K562 (cell line): ENCODE data around the gene OR8H2. TPM values are rescaled to one million over a fixed set of nuclear protein-coding genes. Genes with fewer than 3 reads are reported as not detected.
"Not testable (repeated sequence)": the region's sequence is repeated elsewhere in the genome, so short reads cannot be mapped to it uniquely, and the experiment has no call there.

Experiments used
- ATAC-seq: fragments of 200-7000 bp; cut with Tn5 transposase; 3 replicates; pipeline ENCODE4 v1.9.1; 2020; ENCODE audit warnings: moderate library complexity
- BruUV-seq: library from RNA; stranded (reverse); fragments of 400-500 nt; replicated peaks from 2 replicates; lab custom pipeline; 2021; lab: Mats Ljungman, UMichigan
- CTCF ChIA-PET: fragments of 300-600 bp; formaldehyde crosslinking; extraction: SDS; loops from one replicate; lab custom pipeline; 2021; ENCODE audit warnings: low intra/inter-chr PET ratio; lab: Yijun Ruan, JAX
- POLR2A ChIA-PET: fragments of 300-600, 350-650 bp; sonication (Branson Sonifier 250); formaldehyde crosslinking; extraction: SDS; loops from one replicate; lab custom pipeline; 2021; ENCODE audit warnings: antibody characterized with exemption, inconsistent platforms; lab: Yijun Ruan, JAX
- DNase-seq, 4 experiments: peaks; one replicate each; pipeline versions ENCODE4 v3.0.0 to v3.0.0-alpha.2; 2011 to 2018; ENCODE audit warnings: low spot score in 3 of 4, mixed read lengths in 3 of 4; ENCODE audit errors: extremely low read depth in 1 of 4
- FAIRE-seq: peaks from 2 replicates; lab custom pipeline; 2011; peaks lifted over from hg19 to GRCh38; lab: Jason Lieb, UNC
- H2AFZ ChIP-seq: 2 replicates; pipeline ENCODE4 v1.6.0; 2011; ENCODE audit warnings: low read depth, low read length, control low read depth, inconsistent platforms
- H3K27ac ChIP-seq: fragments of 200-600 bp; 3 replicates; pipeline ENCODE4 v1.8.0; 2011; ENCODE audit warnings: low read depth, mild to moderate bottlenecking, control low read depth, inconsistent platforms, low read length, moderate library complexity, mixed read lengths; ENCODE audit errors: extremely low read depth
- H3K27me3 ChIP-seq, 2 experiments: fragments of 300-600 bp in 1 of 2; 2 replicates in 1 of 2; 3 replicates in 1 of 2; pipeline versions ENCODE4 v1.6.0 to v1.8.0; 2011; ENCODE audit warnings: inconsistent platforms in 2 of 2, low read length in 2 of 2, mild to moderate bottlenecking in 1 of 2, mixed read lengths in 1 of 2, moderate library complexity in 1 of 2; ENCODE audit not compliant: control insufficient read depth in 2 of 2, insufficient read depth in 2 of 2
- H3K36me3 ChIP-seq: fragments of 300-600 bp; 3 replicates; pipeline ENCODE4 v1.8.0; 2011; ENCODE audit warnings: mild to moderate bottlenecking, low read length, inconsistent platforms; ENCODE audit not compliant: control insufficient read depth, insufficient read depth
- H3K4me1 ChIP-seq, 2 experiments: fragments of 200-600 bp in 1 of 2; replicated peaks in 1 of 2; 2 replicates in 1 of 2; 3 replicates in 1 of 2; pipeline versions ENCODE4 v1.5.1 to v1.8.0; 2011; ENCODE audit warnings: inconsistent platforms in 2 of 2, low read length in 2 of 2, mild to moderate bottlenecking in 1 of 2, mixed read lengths in 1 of 2, moderate library complexity in 1 of 2; ENCODE audit not compliant: control insufficient read depth in 2 of 2, insufficient read depth in 2 of 2
- H3K4me2 ChIP-seq: 2 replicates; pipeline ENCODE4 v1.6.1; 2011; ENCODE audit warnings: low read length, control low read depth, inconsistent platforms, mixed read lengths; ENCODE audit not compliant: insufficient read depth
- H3K4me3 ChIP-seq: fragments of 200-600 bp; sonication (generic), shearing (Covaris generic); 2 replicates; pipeline ENCODE4 v1.5.1; 2016; ENCODE audit warnings: control low read depth, inconsistent platforms
- H3K79me2 ChIP-seq: fragments of 200-600 bp; 3 replicates; pipeline ENCODE4 v1.8.0; 2011; ENCODE audit warnings: low read length, inconsistent platforms; ENCODE audit not compliant: control insufficient read depth, insufficient read depth
- H3K9ac ChIP-seq, 2 experiments: 2 replicates each; pipeline versions ENCODE4 v1.6.0 to v1.6.1; 2011; ENCODE audit warnings: low read depth in 2 of 2, low read length in 2 of 2, control low read depth in 1 of 2, inconsistent platforms in 1 of 2, mild to moderate bottlenecking in 1 of 2, mixed read lengths in 1 of 2; ENCODE audit not compliant: insufficient read depth in 1 of 2
- H3K9me1 ChIP-seq: one replicate; pipeline ENCODE4 v1.6.0; 2011; ENCODE audit warnings: inconsistent platforms, mild to moderate bottlenecking, low read length, moderate library complexity; ENCODE audit not compliant: control insufficient read depth, insufficient read depth
- H3K9me3 ChIP-seq: replicated peaks from 2 replicates; pipeline ENCODE4 v1.5.1; 2011; ENCODE audit warnings: low read depth, low read length, inconsistent platforms; ENCODE audit not compliant: control insufficient read depth, insufficient read depth
- H4K20me1 ChIP-seq: replicated peaks from 2 replicates; pipeline ENCODE4 v1.6.1; 2011; ENCODE audit warnings: low read length, inconsistent platforms, mixed read lengths; ENCODE audit not compliant: control insufficient read depth, insufficient read depth
- BDP1 ChIP-seq: IDR thresholded peaks from 3 replicates; pipeline ENCODE4 v1.6.1; 2011; ENCODE audit not compliant: insufficient read length, insufficient read depth
- CCAR2 ChIP-seq: fragments of 200-400 bp; formaldehyde crosslinking; IDR thresholded peaks from 2 replicates; pipeline ENCODE4 v1.6.1; 2017; ENCODE audit warnings: mild to moderate bottlenecking, low read depth, low read length
- ELF1 ChIP-seq: fragments of 200-800 bp; sonication (Bioruptor generic); IDR thresholded peaks from 2 replicates; pipeline ENCODE4 v1.6.1; 2016; ENCODE audit warnings: missing genetic modification characterization, missing compliant biosample characterization
- FOXM1 ChIP-seq, 2 experiments: fragments of 450-650 bp in 1 of 2; sonication (generic) in 1 of 2; formaldehyde crosslinking in 1 of 2; IDR thresholded peaks; 2 replicates each; pipeline versions ENCODE4 v1.6.1 to v1.9.0; 2017 to 2022; ENCODE audit warnings: low read depth in 2 of 2, mild to moderate bottlenecking in 2 of 2, missing genetic modification reagents in 1 of 2, moderate library complexity in 1 of 2
- GTF2F1 ChIP-seq: IDR thresholded peaks from 2 replicates; pipeline ENCODE4 v1.6.1; 2011; ENCODE audit warnings: low read depth, low read length, improper control_type of control experiment
- KHSRP ChIP-seq: fragments of 450-650 bp; IDR thresholded peaks from 2 replicates; pipeline ENCODE4 v1.6.1; 2017
- KLF1 ChIP-seq: fragments of 450-650 bp; IDR thresholded peaks from 2 replicates; pipeline ENCODE4 v1.6.1; 2016; ENCODE audit warnings: missing genetic modification characterization, missing compliant biosample characterization
- POLR3A ChIP-seq: IDR thresholded peaks from 2 replicates; pipeline ENCODE4 v1.6.1; 2011; ENCODE audit warnings: borderline replicate concordance, mild to moderate bottlenecking, moderate library complexity; ENCODE audit not compliant: insufficient read length, insufficient read depth; ENCODE audit errors: extremely low read depth
- ZNF12 ChIP-seq: sonication (generic); formaldehyde crosslinking; IDR thresholded peaks from 2 replicates; pipeline ENCODE4 v1.4.0; 2020; ENCODE audit warnings: mild to moderate bottlenecking, missing genetic modification reagents
- ZNF445 ChIP-seq: fragments of 250-450 bp; sonication (Bioruptor Pico); IDR thresholded peaks from 2 replicates; pipeline ENCODE4 v1.4.0; 2020; ENCODE audit warnings: low read depth, mild to moderate bottlenecking, moderate library complexity
- ZNF717 ChIP-seq: fragments of 250-450 bp; sonication (Bioruptor Pico); IDR thresholded peaks from 2 replicates; pipeline ENCODE4 v1.5.0; 2021
- WGBS: fragments of 100-300 bp; shearing (Covaris generic); methylation state at CpG from one replicate; pipeline ENCODE4 v1.1.6; 2016; ENCODE audit warnings: low coverage, mixed read lengths; ENCODE audit not compliant: insufficient coverage; ENCODE audit errors: missing lambda C conversion rate; 5-methylcytosine and 5-hydroxymethylcytosine counted together
- in situ Hi-C: fragments of 300-500 bp; cut with MboI; formaldehyde crosslinking; loops from 4 replicates; pipeline ENCODE4 v1.15.0; 2018; ENCODE audit warnings: inconsistent platforms, mixed read lengths
- intact Hi-C: fragments of 100-400 bp; cut with micrococcal nuclease; formaldehyde crosslinking; loops from 2 replicates; pipeline ENCODE4 v1.14.2; 2022
- polyA plus RNA-seq, 8 experiments: library from polyadenylated mRNA; depleted of rRNA in 4 of 8; stranded (reverse) in 5 of 8; unstranded in 3 of 8; fragments of >200 nt; fragmentation: Nextera tagmentation in 2 of 8; fragmentation: Illumina TruSeq in 1 of 8; extraction: Ambion mirVana in 2 of 8; extraction: Trizol in 1 of 8; gene quantifications; 2 replicates each; pipeline versions ENCODE4 v1.2.1 to v1.2.3, GENCODE V29; 2011 to 2014; ENCODE audit warnings: inconsistent platforms in 1 of 8, missing spikeins in 1 of 8
- total RNA-seq, 7 experiments: library from RNA; depleted of rRNA in 6 of 7; stranded (reverse); fragments of >200 nt in 6 of 7; fragmentation: Illumina TruSeq in 2 of 7; extraction: Trizol in 2 of 7; gene quantifications; 2 replicates each; pipeline versions ENCODE4 v1.2.1 to v1.2.3, GENCODE V29; 2011 to 2021; ENCODE audit warnings: low replicate concordance in 1 of 7
- TF ChIP-seq, protein P1 (sequence below): fragments of 450-650 bp; formaldehyde crosslinking; IDR thresholded peaks from 2 replicates; pipeline ENCODE4 v1.4.0; 2022; ENCODE audit warnings: missing genetic modification characterization
- TF ChIP-seq, protein P2 (sequence below): fragments of 250-450 bp; sonication (Bioruptor Pico); IDR thresholded peaks from 2 replicates; pipeline ENCODE4 v1.5.0; 2021

The OR8H2 gene
- total and polyA plus RNA-seq, 9 of the 15 experiments (the other 6 are each of a cell fraction or from before 2014, with no cell fraction given) = not detected

DNA sequence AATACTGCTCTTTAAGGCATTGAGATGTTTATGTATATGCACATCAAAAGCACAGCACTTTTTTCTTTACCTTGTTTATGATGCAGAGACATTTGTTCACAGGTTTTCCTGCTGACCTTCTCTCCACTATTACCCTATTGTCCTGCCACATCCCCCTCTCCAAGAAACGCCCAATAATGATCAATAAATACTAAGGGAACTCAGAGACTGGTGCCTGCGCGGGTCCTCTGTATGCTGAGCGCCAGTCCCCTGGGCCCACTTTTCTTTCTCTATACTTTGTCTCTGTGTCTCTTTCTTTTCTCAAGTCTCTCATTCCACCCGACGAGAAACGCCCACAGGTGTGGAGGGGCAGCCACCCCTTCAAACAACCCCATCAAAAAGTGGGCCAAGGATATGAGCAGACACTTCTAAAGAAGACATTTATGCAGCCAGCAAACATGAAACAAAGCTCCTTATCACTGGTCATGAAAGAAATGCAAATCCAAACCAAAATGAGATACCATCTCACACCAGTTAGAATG lies 45.2 kb upstream of the OR8H2 start:
- H2AFZ ChIP-seq, H3K9me3 ChIP-seq, BruUV-seq, H3K27me3 ChIP-seq, POLR2A ChIA-PET, H3K36me3 ChIP-seq, ATAC-seq, in situ Hi-C loops, H3K4me3 ChIP-seq, DNase-seq, FAIRE-seq, H3K9ac ChIP-seq, H3K9me1 ChIP-seq, H4K20me1 ChIP-seq, H3K4me1 ChIP-seq, intact Hi-C loops, H3K27ac ChIP-seq, H3K79me2 ChIP-seq, CTCF ChIA-PET, H3K4me2 ChIP-seq: not testable (repeated sequence)
- 5% methylated on average over 4 of the region's 7 CpGs for WGBS

DNA sequence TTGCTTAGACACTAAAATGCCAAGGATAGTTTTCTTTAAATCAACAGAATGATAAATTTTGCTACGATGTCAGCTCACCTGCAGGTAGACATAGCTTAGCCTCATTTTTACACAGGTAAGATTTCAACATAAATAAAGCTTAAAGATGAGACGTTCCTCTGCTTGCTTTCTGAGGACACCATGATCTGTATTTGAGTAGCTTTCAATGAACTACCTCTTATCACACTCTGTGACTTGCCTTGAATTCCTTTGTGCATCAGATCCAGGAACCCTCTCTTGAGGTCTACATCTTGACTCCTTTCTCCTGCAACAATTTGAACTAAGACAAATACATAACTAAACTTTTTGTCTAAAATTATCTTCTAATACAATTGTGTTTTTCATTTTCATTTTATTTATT lies 36.5 kb upstream of the OR8H2 start:
- no TSS peak for BruUV-seq
- intact Hi-C loops (no loop called here), in situ Hi-C loops (no loop called here)
- no peak overlapping the region for H3K27ac ChIP-seq
- no peaks in the 10 kb centered on the region for H3K36me3 ChIP-seq
- FAIRE-seq (no peak), DNase-seq (no peak), ATAC-seq (no peak)
- H3K9me3 ChIP-seq = no peaks in the 10 kb centered on the region
- no peak overlapping the region for H3K9ac ChIP-seq
- no peaks in the 10 kb centered on the region for H3K27me3 ChIP-seq
- no peak overlapping the region for H2AFZ ChIP-seq
- H4K20me1 ChIP-seq = no peaks in the 10 kb centered on the region
- 0% methylated on average over 2 of the region's 2 CpGs for WGBS
- H3K4me2 ChIP-seq = no peak overlapping the region
- H3K4me1 ChIP-seq = no peaks in the 10 kb centered on the region
- no peaks in the 10 kb centered on the region for H3K9me1 ChIP-seq
- POLR2A ChIA-PET = no interaction called here
- H3K79me2 ChIP-seq = no peaks in the 10 kb centered on the region
- CTCF ChIA-PET = no interaction called here
- H3K4me3 ChIP-seq = no peak overlapping the region
- TF ChIP-seq KHSRP (no peak), FOXM1 (IDR thresholded peaks at IDR 0.05; ENCODE audit: low read depth) (no peak), FOXM1 (CRISPR knock-in tag; IDR thresholded peaks at IDR 0.05; ENCODE audit: low read depth) (no peak), POLR3A (no peak), GTF2F1 (no peak), ZNF12 (CRISPR knock-in tag) (no peak), BDP1 (no peak), ZNF445 (CRISPR knock-in tag) (no peak), CCAR2 (no peak), ZNF717 (CRISPR knock-in tag) (no peak), KLF1 (tag) (no peak), ELF1 (tag) (no peak)
- TF ChIP-seq, protein P1, sequence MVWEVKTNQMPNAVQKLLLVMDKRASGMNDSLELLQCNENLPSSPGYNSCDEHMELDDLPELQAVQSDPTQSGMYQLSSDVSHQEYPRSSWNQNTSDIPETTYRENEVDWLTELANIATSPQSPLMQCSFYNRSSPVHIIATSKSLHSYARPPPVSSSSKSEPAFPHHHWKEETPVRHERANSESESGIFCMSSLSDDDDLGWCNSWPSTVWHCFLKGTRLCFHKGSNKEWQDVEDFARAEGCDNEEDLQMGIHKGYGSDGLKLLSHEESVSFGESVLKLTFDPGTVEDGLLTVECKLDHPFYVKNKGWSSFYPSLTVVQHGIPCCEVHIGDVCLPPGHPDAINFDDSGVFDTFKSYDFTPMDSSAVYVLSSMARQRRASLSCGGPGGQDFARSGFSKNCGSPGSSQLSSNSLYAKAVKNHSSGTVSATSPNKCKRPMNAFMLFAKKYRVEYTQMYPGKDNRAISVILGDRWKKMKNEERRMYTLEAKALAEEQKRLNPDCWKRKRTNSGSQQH = no peak
- TF ChIP-seq, protein P2, sequence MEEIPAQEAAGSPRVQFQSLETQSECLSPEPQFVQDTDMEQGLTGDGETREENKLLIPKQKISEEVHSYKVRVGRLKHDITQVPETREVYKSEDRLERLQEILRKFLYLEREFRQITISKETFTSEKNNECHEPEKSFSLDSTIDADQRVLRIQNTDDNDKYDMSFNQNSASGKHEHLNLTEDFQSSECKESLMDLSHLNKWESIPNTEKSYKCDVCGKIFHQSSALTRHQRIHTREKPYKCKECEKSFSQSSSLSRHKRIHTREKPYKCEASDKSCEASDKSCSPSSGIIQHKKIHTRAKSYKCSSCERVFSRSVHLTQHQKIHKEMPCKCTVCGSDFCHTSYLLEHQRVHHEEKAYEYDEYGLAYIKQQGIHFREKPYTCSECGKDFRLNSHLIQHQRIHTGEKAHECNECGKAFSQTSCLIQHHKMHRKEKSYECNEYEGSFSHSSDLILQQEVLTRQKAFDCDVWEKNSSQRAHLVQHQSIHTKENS (CRISPR knock-in tag) = no peak
